Hematopoietic multipotent progenitor cell treated with erythropoietin and hydrocortisone succinate and interleukin-3 and kit ligand, for 8 days (in vitro differentiated cells): ENCODE measurements around the gene DDX10.
A peak's percentile ranks its signal among the peaks of the same experiment; 100 is the strongest.
"Not testable (repeated sequence)": the region's sequence is repeated elsewhere in the genome, so short reads cannot be mapped to it uniquely, and the experiment has no call there.

Experiments
- DNase-seq: peaks from one replicate; pipeline ENCODE4 v3.0.0-alpha.2; 2015

The DDX10 gene

DNA sequence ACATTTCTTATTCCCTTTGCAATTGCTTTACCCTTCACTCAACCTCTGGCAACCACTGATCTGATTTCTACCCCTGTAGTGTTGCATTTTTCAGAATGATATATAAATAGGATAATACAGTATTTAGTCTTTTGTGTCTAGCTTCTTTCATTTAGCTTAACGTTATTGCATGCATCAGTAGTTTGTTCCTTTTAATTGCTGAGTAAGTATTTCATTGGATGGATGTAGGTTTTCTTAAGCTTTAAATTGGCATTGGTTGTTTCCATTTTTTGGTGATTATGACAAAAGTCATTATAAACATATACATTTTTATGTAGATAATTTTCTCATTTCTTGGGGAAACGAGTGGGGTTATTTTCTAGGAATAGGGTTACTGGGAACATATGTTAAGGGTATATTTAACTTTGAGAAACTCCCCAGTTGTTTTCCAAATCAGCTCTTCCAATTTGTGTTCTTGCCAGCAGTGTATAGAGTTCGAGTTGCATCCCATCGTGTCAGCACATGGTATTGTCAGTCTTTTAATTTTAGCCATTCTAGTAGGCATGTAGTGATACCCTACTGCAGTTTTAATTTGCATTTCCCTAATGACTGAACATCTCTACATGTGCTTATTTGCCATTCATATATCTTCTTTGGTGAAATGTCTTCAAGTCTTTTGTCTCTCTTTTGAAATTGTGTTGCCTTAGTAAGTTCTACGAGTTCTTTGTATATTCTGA is 60.3 kb downstream of the DDX10 start:
- no peak for DNase-seq

DNA sequence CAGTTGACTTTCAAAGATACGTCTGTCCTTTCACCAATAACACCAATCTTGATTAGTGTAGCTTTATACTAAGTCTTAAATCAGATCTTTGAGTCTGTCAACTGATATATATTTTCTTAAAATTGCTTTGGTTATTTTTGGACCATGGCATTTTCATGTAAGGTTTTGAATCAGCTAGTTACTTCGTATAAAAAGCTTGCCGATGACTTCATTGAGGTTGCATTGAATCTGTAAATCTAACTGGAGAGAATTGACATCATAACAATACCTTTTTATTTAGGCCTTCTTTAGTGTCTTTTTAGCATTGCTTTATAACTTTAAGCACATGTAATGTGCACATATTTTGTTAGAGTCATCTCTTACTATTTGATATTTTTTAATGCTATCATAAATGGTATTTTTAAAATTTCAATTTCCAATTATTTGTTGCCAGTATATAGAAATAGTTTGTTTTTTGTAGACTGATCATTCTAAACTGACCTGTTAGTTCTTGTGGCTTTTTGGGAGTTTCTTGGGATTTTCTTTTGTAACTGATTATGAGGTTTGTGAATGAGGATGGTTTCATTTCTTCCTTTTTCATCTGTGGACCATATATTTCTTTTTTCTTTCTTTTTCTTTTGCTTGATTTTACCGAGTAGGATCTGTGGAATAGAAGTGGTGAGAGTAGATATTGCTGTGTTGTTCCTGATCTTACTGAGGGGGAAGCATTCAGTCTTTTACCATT is 61.4 kb downstream of the DDX10 start:
- DNase-seq = no peak

DNA sequence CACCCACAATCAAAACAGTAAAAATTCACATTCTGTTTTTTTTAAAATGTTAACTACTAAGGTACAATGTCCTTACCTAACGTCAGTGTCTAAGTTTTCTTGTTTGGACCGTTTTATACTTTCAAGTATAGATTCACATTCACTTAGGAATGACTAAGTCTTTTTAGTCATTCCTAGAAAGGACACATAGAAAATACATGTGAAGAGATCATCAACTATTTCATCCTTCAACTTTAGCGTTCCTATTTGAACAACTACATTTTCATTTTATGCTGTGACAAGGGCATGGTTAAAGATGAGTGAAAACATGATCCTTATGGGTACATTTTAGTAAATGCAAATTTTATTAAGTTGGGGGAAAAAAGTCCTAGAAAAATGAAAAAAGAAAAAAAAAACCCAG is 62.8 kb downstream of the DDX10 start:
- DNase-seq = no peak

DNA sequence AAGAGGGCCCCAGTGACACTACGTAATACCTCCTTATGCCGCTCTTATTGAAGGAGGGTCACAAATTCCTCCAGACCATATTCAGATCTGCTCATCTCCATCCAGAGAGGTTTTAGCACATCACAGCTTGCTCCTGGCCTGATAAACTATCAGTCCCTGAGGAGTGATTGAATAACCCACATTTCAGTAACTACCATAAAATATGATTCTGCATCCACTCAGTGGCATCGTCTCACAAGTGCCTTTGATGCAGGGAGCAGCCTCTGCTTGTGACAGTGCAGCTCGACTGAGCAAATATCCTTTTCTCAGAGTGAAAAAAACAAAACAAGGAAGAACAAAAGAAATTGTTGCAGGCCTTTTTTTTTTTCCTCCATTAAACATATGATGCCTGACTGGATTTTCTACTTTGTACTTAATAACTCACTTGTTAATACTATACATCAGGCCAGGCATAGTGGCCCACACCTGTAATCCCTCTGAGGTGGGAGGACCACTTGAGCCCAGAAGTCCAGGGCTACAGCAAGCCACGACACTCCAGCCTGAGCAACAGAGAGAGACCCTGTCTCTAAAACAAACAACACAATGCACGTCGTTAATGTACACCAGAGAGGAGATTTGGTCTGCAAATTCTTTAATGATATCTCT is 64.5 kb downstream of the DDX10 start:
- DNase-seq = no peak

DNA sequence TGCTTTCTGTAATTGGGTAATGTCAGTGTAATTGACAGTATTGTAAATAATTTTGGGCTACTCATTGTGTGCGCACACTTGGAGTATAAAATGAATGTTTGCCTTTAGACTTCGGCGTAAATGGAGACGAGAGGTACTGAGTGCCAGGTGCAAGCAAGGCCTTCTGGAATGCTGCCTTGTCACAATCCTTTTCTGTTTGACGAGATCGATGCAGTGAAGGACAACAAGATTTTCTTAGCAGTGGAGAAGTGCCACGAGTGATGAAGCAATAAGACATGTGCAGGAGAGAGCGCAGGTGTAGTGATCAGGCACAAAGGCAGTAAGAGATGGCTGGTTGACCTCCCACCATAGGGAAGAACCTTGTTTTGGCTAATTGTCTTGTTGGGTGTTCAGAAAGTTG is 67.5 kb downstream of the DDX10 start:
- no peak for DNase-seq

DNA sequence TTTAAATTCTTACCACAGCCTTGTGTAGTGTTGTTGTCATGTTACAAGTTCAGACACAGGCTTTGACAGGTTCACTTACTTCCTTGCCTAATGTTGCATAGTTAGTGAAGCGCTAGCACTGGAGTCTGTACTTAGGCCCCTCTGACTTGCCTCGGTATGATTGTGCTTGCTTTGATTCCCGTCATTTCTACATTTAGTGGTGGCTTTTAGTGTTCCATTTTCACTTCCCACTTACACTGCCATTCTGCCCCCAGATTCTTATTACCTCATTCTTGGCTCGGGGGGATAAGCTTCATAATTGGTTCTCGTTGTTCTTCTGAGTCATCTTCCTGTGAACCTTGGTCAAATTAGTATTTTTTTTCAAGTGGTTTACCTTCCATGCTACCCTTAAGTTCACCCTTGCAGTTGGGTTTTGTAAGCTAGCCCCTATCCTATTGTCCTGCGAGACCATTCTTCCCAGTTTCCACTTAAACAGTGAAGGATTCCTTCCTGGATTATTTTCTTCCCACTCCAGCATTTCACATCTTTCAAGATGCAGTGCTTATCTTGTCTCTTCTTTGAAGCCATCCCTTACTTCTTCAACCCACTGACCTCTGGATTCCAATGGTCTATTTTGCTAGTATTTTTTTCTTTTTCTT is 68.7 kb downstream of the DDX10 start:
- no peak for DNase-seq

DNA sequence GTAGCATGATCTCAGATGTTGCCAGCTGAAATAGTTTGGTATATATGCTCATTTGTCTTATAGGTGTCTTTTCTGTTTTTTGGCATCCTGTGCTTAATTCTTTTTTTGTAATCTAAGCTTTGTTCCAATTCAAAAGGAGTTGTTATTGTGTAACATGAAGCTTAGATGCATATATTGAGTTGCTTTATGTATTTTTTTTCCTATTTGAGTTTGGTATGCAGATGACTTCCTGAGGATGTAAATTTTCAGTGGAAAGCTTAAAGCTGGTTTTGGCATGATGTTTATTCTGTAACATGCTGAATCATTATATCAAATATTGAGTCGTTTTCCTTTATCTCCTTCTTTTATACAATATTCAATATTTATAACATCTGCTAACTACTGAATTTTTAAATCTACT is 69.4 kb downstream of the DDX10 start:
- DNase-seq = no peak

DNA sequence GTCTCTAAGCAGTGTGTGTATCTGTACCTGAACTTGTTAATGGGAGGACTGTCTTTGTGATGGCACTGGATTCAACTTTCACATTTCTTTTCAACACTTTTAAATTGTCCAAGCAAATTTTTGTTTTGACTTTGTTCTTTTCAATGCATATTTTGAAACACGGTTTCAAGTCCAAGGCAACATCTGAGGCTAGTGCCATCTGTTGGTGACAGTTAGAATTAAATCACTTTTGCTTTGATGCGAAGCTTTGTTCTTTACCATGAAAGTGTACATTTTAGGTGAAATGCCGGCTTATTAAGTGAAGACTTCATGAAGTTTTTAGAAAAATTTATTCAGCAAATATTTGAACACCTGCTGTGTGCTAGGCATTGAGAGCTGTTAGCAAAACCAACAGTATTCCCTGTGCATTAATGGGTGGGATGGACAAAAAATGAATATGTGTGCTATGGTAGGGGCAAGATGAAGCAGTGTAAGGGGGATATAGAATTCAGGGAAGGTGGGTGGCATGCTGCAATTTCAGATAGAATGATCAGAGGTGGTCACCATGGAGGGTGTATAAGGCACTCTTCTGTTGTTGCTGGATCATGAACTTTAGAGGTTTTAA is 70.2 kb downstream of the DDX10 start:
- DNase-seq = peak; percentile 41

DNA sequence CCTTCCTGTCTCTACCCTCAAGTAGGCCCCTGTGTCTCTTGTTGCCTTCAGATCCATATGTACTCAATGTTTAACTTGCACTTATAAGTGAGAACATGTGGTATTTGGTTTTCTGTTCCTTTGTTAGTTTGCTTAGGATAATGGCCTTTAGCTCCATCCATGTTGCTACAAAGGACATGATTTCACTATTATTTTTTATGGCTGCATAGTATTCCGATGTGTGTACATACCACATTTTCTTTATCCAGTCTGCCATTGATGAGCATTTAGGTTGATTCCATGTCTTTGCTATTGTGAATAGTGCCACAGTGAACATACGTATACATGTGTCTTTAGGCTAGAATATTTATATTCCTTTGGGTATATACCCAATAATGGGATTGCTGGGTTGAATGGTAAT is 75.3 kb downstream of the DDX10 start:
- not testable (repeated sequence) for DNase-seq

DNA sequence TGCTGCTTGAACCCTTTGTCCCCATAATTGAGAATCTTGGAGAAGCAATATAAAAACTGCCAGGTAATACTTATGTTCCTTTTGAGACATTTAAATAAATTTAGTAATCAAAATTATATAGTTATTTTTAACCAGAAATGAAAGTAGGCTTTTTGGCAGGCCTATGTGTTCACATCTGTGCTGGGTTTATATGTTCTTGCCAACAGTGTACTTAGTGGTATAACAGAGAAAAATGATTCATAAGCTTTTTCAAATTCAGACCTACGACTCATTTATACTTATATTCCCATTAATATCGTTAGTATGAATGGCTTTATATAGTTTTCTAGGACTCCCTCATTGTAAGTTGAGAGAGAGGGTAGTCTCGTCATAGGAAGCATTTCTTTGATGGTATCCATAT is 79.0 kb downstream of the DDX10 start:
- no peak for DNase-seq

DNA sequence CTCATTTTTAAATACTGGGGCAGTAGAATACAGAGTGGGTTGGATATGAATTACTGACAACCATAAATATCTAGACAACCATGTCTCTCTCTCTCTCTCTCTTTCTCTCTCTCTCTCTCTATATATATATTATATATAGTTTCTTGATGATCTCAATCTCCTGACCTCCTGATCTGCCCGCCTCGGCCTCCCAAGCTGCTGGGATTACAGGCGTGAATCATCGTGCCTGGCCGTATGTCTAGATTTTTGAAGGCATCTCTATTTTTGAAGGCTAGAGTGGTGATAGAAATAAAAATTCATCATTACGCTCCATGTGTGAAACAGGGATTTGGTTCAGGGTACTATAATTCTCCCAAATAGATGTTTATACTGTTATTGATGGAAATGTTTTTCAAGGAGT is 84.1 kb downstream of the DDX10 start:
- no peak for DNase-seq

DNA sequence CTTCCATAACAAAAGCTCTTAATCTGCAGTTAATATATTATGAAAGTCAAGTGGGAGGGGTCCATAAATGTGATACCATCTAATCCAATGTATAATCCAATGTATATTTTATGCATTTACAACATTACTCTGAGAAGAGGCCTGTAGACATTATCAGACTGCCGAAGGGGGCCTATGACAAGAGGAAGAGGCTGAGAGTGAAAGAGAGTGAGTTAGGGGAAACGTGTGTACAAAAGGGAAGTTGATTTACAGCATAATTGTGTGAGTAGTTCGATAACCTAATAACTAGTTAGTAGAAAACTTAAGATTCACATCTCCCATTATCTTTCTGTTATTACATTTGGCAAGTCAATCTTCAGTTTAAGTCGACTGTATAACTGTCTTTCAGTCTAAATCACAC is 86.6 kb downstream of the DDX10 start:
- no peak for DNase-seq

DNA sequence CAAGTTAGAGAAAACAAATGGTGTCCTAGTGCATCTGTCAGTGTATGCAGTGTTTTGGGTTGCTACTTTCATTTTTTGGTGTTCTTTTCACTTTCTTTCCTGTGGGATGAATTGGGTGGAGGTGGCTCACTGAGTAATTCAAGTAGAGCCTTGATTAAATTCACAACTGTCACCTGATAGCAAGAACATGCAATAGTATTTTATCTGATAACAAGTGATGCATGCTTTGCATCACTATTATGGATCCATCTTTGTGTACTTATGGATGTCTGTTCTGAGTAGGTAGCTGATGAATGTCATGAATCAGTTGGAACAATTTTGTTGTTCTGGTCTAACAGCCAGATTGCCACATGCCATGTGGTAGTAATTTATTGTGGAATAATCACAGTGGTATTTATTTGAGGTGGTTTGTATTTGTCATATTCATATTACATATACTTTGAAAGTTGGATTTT is 87.5 kb downstream of the DDX10 start:
- no peak for DNase-seq

DNA sequence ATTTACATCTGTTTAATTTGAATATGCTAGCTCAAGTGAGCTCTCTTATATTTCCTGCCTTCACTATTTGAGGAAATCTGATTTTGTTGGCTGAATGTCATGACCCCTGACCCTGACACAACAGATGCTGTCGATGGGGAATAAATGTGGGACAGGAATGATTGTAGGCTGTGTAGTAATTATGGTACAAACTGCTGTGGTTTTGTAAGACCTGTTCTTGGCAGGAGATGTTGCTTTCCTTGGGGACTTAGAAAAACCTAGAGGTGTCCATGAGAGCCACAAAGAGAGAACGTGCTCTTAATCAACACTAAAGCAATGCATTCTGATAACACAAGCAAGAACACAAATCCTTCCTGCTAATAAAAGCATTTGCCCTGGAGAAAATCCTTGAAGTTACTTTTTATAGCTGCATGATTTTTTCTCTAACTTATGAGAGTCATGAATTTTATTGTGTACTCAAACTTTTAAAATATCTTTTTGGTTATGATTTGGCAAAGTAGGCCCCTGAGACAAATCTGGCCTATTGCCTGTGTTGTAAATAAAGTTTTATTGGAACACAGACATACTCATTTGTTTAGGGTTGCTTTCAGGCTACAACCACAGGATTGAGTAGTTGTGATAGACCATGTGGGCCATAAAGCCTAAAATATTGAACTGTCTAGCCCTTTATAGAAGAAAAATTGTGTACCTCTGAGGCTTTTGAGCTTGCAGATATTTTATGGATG is 90.2 kb downstream of the DDX10 start:
- no peak for DNase-seq

DNA sequence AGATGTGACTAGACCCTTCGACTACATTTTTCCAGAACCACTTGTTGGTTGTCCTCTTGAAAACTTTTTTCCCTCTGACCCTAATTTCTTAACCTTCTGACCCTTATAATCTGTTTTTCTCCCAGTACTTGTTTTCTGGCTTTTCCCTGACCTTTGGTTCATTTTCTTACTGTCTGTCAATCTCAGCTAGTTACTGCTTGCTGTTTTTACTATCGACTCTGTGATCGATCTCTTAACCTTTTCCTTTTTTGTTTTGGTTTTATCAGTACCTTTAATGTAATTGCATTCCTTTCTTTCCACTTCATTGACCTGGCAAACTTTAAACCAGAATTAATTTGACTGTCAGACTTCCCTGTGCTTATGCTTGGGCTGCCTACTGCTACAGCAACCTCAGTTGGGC is 92.8 kb downstream of the DDX10 start:
- DNase-seq = no peak

DNA sequence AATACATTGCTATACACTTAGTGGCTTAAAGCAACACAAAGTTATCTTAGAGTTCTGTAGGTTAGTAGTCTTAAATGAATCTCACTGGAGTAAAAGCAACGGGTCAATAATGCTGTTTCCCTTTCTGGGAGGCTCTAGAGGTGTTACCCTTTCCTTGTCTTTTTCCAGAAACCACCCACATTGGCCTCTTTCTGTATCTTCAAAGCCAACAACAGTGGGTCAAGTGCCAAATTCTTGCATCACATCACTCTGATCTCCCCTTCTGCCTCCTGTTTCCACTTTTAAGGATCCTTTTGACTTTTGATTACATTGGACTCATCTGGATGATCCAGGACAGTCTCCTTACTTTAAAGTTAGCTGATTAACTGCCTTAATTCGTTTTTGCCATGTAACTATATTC is 93.6 kb downstream of the DDX10 start:
- DNase-seq = no peak

DNA sequence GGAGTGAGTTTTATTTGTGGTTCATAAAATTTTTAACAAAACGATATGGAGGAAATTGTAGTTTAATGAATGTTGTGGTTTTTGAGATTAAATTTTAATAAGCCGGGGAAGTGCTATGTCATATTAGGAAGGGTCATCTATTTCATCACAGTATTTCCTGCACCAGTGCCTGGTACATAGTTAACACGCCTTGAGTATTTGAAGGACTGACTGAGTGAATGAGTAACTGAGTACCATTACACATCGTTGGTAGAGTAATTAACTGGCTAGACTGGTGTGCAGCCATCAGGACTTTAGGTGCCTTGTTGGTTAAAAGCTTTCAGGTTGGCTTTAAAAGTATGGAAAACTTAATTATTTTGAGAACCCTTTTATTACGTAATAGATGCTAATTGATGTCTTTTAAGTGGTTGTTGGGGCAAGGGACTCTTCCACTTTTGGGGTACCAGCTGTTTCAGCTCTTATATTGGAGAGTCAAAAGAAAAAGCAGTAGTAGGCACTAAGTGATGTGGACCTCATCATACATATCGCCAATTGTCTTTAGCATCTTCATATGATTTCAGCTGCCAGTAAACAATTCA is 101.8 kb downstream of the DDX10 start:
- DNase-seq = no peak

DNA sequence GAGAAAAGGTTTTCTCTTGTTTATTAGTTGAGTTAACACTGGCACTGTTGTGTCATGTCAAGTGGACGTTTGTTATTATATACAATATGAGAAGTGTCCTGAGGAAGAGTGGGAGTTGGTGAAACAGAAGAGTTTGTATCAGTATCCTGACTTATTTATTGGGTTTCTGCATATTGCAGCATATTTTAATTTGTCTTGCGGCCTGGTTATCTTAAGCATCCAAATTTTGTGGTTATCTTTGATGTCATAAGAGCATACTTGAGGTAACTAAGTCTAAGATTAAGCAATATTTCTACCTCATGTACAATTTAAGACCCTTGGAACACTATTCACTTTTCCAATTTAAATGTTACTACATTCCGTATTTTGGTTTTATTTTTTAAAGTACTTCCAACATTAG is 103.5 kb downstream of the DDX10 start:
- DNase-seq = no peak

DNA sequence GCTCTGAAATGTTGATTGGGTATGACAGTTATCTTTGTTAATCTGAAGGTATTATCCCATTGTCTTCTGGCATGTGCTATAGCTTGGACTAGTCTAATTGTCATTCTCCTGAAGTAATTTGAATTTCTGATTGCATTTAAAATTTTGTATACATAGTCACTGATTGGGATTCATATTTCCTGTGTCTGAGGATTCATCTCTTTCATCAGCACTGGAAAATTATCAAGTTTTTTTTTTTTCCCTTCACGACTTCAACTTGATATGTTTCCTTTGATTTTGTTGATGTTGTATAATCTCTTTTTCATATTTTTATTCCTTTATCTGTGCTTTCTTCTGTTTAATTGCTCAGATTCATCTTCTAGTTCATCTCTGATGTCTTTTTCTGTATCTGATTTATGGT is 104.1 kb downstream of the DDX10 start:
- no peak for DNase-seq

DNA sequence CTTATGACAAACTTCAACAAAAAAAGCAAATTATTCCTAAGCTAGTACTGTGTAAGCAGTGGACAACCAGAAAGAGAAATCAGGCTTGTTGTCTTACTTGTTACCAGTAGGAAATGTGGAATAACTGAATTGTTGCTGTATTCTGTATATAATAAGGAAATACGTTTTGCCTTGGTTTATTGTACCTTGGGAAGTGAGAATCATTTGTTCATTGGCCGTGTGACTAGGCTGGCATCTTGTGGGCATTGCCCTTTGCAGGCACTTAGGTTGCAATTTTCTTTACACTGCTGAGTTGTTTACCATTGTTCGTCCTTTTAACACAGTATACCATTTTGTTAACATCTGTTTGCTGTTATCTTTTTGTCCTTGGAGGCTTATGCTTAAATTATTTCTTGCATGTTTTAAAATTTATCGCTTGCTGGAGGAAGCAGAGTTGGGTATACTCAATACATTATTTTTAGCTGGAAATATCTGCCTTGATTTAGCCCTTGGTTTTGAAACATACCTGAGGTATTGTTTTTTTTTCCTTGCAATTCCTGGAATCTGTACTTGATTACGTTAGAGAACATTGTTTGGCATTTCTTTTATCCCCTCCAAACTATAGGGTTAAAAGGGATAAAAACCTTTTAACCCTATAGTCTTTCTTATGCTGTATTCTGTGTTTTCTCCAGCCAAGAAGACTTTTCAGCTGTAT is 109.3 kb downstream of the DDX10 start:
- no peak for DNase-seq

DNA sequence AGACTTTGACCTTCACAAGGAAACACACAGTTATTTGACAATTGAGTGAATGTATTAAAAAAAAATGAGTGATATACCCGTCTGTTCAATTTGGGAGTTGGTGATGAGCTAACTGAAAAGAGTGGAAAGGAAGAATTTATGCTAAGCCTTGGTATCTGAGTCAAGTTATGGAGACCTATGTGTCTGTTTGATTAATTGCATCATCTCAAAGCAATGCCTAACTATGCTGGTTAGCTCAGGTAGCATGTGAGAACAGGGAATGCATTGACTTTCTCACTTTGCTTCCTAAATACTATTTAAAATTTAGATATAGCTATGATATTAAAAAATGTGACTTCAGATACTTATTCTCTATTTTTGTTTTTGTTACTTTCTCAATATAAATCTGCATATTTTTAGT is 110.5 kb downstream of the DDX10 start:
- no peak for DNase-seq

DNA sequence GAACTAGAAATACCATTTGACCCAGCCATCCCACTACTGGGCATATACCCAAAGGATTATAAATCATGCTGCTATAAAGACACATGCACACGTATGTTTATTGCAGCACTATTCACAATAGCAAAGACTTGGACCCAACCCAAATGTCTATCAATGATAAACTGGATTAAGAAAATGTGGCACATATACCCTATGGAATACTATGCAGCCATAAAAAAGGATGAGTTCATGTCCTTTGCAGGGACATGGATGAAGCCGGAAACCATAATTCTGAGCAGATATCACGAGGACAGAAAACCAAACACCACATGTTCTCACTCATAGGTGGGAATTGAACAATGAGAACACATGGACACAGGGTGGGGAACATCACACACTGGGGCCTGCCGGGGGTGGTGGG is 114.3 kb downstream of the DDX10 start:
- DNase-seq = not testable (repeated sequence)
